Cardiac muscle cell (in vitro differentiated cells and primary cell): ENCODE measurements around the gene ZBTB39. TPM values are rescaled to one million over a fixed set of nuclear protein-coding genes. Genes with fewer than 3 reads are reported as not detected.
A peak's percentile ranks its signal among the peaks of the same experiment; 100 is the strongest.
"Not testable (repeated sequence)": the region's sequence is repeated elsewhere in the genome, so short reads cannot be mapped to it uniquely, and the experiment has no call there.

Source experiments
- DNase-seq, 2 donors: peaks; one replicate each; pipeline versions ENCODE4 v3.0.0 to v3.0.0-alpha.2; 2010 to 2017; ENCODE audit warnings: low read depth in 1 of 2, low spot score in 1 of 2
- H3K27ac ChIP-seq: fragments of 200-600 bp; sonication (generic); 2 replicates; pipeline ENCODE4 v1.5.1; 2016
- H3K27me3 ChIP-seq: fragments of 200-600 bp; sonication (generic); 2 replicates; pipeline ENCODE4 v1.6.0; 2016; ENCODE audit warnings: control low read depth
- H3K36me3 ChIP-seq: fragments of 200-600 bp; sonication (generic); 2 replicates; pipeline ENCODE4 v1.5.1; 2016; ENCODE audit warnings: control low read depth
- H3K4me1 ChIP-seq: fragments of 200-600 bp; sonication (generic); 2 replicates; pipeline ENCODE4 v1.8.1; 2017; ENCODE audit warnings: low read depth, mild to moderate bottlenecking, mixed run types
- H3K4me3 ChIP-seq: fragments of 200-600 bp; sonication (generic); 2 replicates; pipeline ENCODE4 v1.5.1; 2016; ENCODE audit warnings: mild to moderate bottlenecking
- H3K9me3 ChIP-seq: fragments of 200-600 bp; sonication (generic); 2 replicates; pipeline ENCODE4 v1.5.1; 2017; ENCODE audit warnings: low read depth, mild to moderate bottlenecking, control low read depth
- polyA plus RNA-seq: library from polyadenylated mRNA; unstranded; fragments of >200 nt; fragmentation: Nextera tagmentation; extraction: Ambion mirVana; gene quantifications from 2 replicates; pipeline ENCODE4 v1.2.1, GENCODE V29; 2016
- total RNA-seq: library from RNA; depleted of rRNA; stranded (reverse); fragments of >200 nt; gene quantifications from 2 replicates; pipeline ENCODE4 v1.2.3, GENCODE V29; 2016
- TF ChIP-seq, protein P1 (sequence below): IDR thresholded peaks from 2 replicates; pipeline ENCODE4 v1.5.1; 2012; ENCODE audit warnings: low read depth, mild to moderate bottlenecking, low read length

ZBTB39 gene
- total and polyA plus RNA-seq, 2 experiments from 2014 or later, result 8.8 to 17.9 TPM

DNA sequence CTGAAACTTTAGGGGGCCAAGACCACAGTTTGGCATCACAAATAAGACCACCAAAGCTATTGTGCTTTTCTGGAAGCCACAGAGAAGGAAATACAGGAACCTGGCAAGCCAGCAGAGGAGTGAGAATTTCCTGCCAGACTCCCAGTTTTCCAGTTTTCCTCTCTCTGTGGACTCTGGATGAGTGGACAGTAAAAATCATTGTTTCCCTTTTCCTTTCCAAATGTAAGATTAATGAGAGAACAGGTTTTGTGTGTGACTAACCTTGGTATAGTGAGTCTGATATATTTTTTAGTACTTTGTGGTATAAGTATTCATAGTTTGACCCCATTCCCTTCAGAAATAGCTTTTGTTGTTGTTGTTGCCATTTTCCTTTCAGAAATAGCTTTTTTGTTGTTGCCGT is 12.6 kb upstream of the ZBTB39 start:
- Histone ChIP-seq H3K36me3 (no peaks in the 10 kb centered on the region), H3K4me1 (no peaks in the 10 kb centered on the region), H3K27me3 (no peaks in the 10 kb centered on the region), H3K27ac (no peak overlapping the region), H3K9me3 (no peaks in the 10 kb centered on the region), H3K4me3 (no peak overlapping the region)
- TF ChIP-seq, protein P1, sequence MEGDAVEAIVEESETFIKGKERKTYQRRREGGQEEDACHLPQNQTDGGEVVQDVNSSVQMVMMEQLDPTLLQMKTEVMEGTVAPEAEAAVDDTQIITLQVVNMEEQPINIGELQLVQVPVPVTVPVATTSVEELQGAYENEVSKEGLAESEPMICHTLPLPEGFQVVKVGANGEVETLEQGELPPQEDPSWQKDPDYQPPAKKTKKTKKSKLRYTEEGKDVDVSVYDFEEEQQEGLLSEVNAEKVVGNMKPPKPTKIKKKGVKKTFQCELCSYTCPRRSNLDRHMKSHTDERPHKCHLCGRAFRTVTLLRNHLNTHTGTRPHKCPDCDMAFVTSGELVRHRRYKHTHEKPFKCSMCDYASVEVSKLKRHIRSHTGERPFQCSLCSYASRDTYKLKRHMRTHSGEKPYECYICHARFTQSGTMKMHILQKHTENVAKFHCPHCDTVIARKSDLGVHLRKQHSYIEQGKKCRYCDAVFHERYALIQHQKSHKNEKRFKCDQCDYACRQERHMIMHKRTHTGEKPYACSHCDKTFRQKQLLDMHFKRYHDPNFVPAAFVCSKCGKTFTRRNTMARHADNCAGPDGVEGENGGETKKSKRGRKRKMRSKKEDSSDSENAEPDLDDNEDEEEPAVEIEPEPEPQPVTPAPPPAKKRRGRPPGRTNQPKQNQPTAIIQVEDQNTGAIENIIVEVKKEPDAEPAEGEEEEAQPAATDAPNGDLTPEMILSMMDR, result no peak
- no peak for DNase-seq

DNA sequence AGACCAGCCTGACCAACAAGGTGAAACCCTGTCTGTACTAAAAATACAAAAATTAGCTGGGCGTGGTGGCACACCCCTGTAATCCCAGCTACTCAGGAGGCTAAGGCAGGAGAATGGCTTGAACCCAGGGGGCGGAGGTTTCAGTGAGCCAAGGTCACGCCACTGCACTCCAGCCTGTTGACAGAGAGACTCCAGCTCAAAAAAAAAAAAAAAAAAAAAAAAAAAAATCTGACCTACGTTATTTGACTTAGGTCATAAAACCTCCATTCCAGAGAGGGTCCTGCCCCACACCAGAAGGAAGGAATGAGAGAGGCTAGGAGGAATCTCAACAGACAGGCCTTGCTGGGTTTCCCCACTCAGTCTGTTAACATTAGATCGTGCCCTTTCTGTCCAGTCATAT is 12.0 kb upstream of the ZBTB39 start:
- H3K9me3 ChIP-seq, H3K27me3 ChIP-seq, H3K4me1 ChIP-seq, H3K4me3 ChIP-seq, H3K36me3 ChIP-seq, H3K27ac ChIP-seq, DNase-seq: not testable (repeated sequence)

DNA sequence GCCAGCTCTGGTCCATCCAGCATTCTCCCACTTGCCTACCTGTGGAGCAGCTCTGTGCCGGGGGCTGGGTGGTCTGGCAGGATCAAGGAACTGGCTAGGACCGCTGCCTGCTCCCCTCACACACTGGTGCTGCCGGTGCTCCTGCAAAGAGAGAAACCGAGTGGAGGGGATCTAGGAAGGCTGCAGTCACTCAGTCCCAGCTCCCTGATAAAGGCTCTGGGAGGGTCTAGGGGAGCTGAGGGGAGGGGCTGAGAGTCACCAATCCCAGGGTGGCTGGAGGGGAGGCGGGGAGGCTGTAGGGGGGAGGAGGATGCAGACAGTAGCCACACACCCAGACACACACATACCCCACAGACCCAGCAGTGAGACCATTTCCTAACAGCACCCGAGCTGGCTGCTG is 10.0 kb upstream of the ZBTB39 start, which contains the start of gene TAC3:
TSS of gene TAC3 (minus strand) at position 182 of the 400 bp plus-strand sequence. CDS start 732 bp downstream, outside the sequence.
- Histone ChIP-seq H3K9me3 (no peaks in the 10 kb centered on the region), H3K36me3 (no peaks in the 10 kb centered on the region), H3K4me1 (no peaks in the 10 kb centered on the region), H3K27me3 (no peaks in the 10 kb centered on the region), H3K4me3 (no peak within 1 kb of the TSS), H3K27ac (no peak within 1 kb of the TSS)
- TF ChIP-seq, protein P1, result no peak
- DNase-seq, result peak in 1 of 2 donors; percentile 48

DNA sequence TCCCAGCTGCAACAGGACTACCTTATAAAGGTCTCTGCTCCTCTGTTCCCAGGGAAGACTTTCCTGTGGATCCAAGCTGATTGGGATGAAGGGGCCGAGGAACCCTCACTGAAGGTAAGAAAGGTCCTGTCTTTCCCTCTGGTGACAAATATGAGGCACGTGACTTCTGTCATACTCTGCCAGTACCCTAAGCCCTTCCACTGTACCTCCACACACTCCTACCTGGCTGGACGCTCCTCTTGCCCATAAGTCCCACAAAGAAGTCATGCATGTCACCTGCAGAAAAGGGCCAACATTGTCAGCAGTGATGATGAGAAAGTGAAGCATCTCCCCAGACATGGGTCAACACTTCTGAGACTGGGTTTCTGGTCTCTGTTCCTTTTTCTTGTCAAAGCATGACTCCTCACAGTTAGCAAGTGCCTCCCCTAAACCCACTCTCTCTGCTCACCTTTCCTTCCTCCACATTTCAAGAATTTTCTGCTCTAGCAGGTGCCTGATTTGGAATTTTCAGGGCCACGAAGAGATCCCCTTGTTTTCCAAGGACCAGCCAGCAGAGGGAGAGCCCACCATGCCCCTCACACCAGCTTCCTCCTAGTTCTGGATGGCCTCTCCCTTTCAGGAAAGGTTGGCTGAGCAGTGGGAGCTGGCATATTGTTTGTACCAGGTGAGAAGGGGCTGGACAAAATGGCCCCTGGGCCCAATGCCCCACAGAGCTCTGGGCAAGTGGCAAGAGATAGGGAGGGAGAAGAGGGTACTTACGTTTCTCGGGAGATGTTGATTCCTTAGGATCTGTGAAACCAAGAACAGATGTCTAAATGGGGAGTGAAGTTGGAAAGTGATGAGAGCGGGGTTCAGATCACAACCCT is 6.5 kb upstream of the ZBTB39 start:
- Histone ChIP-seq H3K27me3 (no peaks in the 10 kb centered on the region), H3K27ac (no peak overlapping the region), H3K4me1 (peaks cover 11% of the 10 kb centered on the region), H3K9me3 (no peaks in the 10 kb centered on the region), H3K36me3 (no peaks in the 10 kb centered on the region), H3K4me3 (no peak overlapping the region)
- no peak for DNase-seq
- TF ChIP-seq, protein P1, result no peak

DNA sequence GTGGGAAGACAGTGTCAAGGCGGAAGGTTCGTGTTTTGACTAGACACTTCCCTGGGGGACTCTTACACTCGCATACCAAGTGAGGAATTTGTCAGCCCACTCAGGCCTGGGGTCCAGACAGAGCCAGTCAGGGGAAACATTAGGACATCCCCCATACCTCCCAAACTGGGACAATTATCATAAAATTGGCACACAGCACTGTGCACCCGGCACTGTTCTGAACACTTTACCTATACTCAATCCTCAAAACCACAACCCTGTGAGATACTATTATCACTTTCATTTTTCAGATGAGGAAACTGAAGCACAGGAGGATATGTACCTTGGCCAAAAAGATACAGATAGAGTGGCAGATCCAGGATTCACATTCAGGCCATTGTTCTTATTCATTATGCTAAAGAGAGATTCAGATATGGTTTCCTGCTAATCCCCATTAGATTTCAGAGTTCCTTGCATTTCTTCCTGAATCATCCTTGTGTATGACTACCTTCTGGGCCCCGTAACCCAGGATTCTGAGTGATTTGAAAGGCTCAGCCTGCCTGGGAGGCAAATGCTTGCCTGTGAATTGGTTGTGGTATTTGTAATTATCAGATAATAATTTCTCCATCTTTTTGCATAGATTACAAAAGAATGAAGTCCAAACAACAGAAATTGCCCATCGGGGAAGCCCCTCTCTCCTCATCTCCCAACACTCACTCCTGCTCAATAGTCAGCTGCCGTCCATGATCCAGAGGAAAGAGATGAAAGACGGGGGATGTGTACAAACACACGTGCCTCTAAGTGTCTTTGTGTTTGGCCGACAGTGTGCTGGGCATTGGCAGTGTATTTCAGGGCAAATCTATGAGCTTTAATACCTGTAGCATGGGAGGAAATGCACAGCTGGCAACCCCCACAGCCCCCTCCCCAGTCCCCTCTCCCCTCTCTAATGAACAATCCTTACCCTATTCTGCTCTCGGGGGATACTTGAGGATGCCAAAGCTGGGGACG is 5.4 kb upstream of the ZBTB39 start:
- Histone ChIP-seq H3K4me3 (no peak overlapping the region), H3K9me3 (no peaks in the 10 kb centered on the region), H3K4me1 (peaks cover 11% of the 10 kb centered on the region), H3K27ac (no peak overlapping the region), H3K27me3 (no peaks in the 10 kb centered on the region), H3K36me3 (no peaks in the 10 kb centered on the region)
- TF ChIP-seq, protein P1, result no peak
- DNase-seq, result no peak
